CD4-positive, alpha-beta T cell (primary cell): ENCODE measurements around the gene ERN1. TPM values are rescaled to one million over a fixed set of nuclear protein-coding genes. Genes with fewer than 3 reads are reported as not detected.

Experiments
- ATAC-seq: fragments of 200-7000 bp; cut with Tn5 transposase; one replicate; pipeline ENCODE4 v1.10.0; 2022; ENCODE audit warnings: mild to moderate bottlenecking; ENCODE audit not compliant: poor library complexity
- CTCF ChIA-PET: fragments of 350-600 bp; sonication (Branson Sonifier 250); formaldehyde crosslinking; loops from one replicate; lab custom pipeline; 2021; ENCODE audit warnings: antibody characterized with exemption, inconsistent platforms; lab: Charles Lee
- POLR2A ChIA-PET: fragments of 350-600 bp; sonication (Branson Sonifier 250); formaldehyde crosslinking; loops from one replicate; lab custom pipeline; 2021; ENCODE audit warnings: antibody characterized with exemption, inconsistent platforms; lab: Charles Lee
- DNase-seq, 14 experiments: peaks; one replicate each; pipeline ENCODE4 v3.0.0-alpha.2; 2013 to 2020; ENCODE audit warnings: mixed read lengths in 2 of 14
- H3K27ac ChIP-seq, 2 donors: one replicate each; pipeline versions ENCODE4 v1.5.1 to v1.7.0; 2013; ENCODE audit warnings: low read length in 2 of 2, low read depth in 1 of 2, mild to moderate bottlenecking in 1 of 2
- H3K27me3 ChIP-seq, 2 experiments: 1 replicate in 1 of 2; 2 replicates in 1 of 2; pipeline versions ENCODE4 v1.6.1 to v1.7.0; 2013; ENCODE audit warnings: low read length in 2 of 2, control low read depth in 1 of 2, mild to moderate bottlenecking in 1 of 2, moderate library complexity in 1 of 2; ENCODE audit not compliant: insufficient read depth in 2 of 2, control insufficient read depth in 1 of 2
- H3K36me3 ChIP-seq: one replicate; pipeline ENCODE4 v1.6.1; 2013; ENCODE audit warnings: low read length, control low read depth; ENCODE audit not compliant: insufficient read depth
- H3K4me1 ChIP-seq: one replicate; pipeline ENCODE4 v1.6.1; 2013; ENCODE audit warnings: low read length, control low read depth; ENCODE audit not compliant: insufficient read depth
- H3K4me3 ChIP-seq: one replicate; pipeline ENCODE4 v1.5.1; 2013; ENCODE audit warnings: mild to moderate bottlenecking, low read length, moderate library complexity
- H3K9me3 ChIP-seq, 2 experiments: 1 replicate in 1 of 2; 2 replicates in 1 of 2; pipeline versions ENCODE4 v1.6.1 to v1.7.0; 2013; ENCODE audit warnings: low read length in 2 of 2, mild to moderate bottlenecking in 2 of 2, control low read depth in 1 of 2, moderate library complexity in 1 of 2; ENCODE audit not compliant: control insufficient read depth in 1 of 2, insufficient read depth in 1 of 2
- H3K27ac Mint-ChIP-seq: one replicate; pipeline ENCODE4 v1.8.0; 2020; ENCODE audit warnings: mixed read lengths
- H3K27me3 Mint-ChIP-seq: one replicate; pipeline ENCODE4 v1.8.0; 2021; ENCODE audit warnings: mixed read lengths
- H3K36me3 Mint-ChIP-seq: one replicate; pipeline ENCODE4 v1.8.0; 2021; ENCODE audit warnings: low read depth, mixed read lengths
- H3K4me1 Mint-ChIP-seq: one replicate; pipeline ENCODE4 v1.8.0; 2021; ENCODE audit warnings: low read depth, mixed read lengths
- H3K4me3 Mint-ChIP-seq: one replicate; pipeline ENCODE4 v1.8.0; 2020; ENCODE audit warnings: mild to moderate bottlenecking, mixed read lengths
- H3K9me3 Mint-ChIP-seq: one replicate; pipeline ENCODE4 v1.8.0; 2020; ENCODE audit warnings: mixed read lengths
- intact Hi-C, 2 experiments: fragments of 100-400 bp; cut with DNase I in 1 of 2; cut with micrococcal nuclease in 1 of 2; formaldehyde crosslinking; loops; one replicate each; pipeline versions ENCODE4 v1.15.1 to v1.9.0; 2023 to 2025; cut with DNase I, micrococcal nuclease
- total RNA-seq, 174 experiments: library from RNA in 2 of 174; stranded (reverse) in 2 of 174; gene quantifications; one replicate each; pipeline ENCODE4 v1.2.3 and lab custom pipeline; 2021 to 2026
- TF ChIP-seq, protein P1 (sequence below): fragments of 200-600 bp; IDR thresholded peaks from one replicate; pipeline ENCODE4 v1.8.0; 2022; ENCODE audit warnings: antibody characterized with exemption, mild to moderate bottlenecking

The ERN1 gene
- total RNA-seq, 2 experiments from 2014 or later, result 62.7 to 67.8 TPM

GRCh38 chr17:64173646-64174045 lies 43.7 kb upstream of the ERN1 start:
- TF ChIP-seq, protein P1, sequence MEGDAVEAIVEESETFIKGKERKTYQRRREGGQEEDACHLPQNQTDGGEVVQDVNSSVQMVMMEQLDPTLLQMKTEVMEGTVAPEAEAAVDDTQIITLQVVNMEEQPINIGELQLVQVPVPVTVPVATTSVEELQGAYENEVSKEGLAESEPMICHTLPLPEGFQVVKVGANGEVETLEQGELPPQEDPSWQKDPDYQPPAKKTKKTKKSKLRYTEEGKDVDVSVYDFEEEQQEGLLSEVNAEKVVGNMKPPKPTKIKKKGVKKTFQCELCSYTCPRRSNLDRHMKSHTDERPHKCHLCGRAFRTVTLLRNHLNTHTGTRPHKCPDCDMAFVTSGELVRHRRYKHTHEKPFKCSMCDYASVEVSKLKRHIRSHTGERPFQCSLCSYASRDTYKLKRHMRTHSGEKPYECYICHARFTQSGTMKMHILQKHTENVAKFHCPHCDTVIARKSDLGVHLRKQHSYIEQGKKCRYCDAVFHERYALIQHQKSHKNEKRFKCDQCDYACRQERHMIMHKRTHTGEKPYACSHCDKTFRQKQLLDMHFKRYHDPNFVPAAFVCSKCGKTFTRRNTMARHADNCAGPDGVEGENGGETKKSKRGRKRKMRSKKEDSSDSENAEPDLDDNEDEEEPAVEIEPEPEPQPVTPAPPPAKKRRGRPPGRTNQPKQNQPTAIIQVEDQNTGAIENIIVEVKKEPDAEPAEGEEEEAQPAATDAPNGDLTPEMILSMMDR, result no peak
- Mint-ChIP-seq H3K4me1 (no peaks in the 10 kb centered on the region), H3K36me3 (peaks cover 47% of the 10 kb centered on the region), H3K27ac (no peak overlapping the region), H3K27me3 (no peaks in the 10 kb centered on the region), H3K4me3 (no peak overlapping the region), H3K9me3 (no peaks in the 10 kb centered on the region)
- Histone ChIP-seq H3K4me3 (no peak overlapping the region), H3K36me3 (peaks cover 23% of the 10 kb centered on the region), H3K9me3 (no peaks in the 10 kb centered on the region), H3K4me1 (peaks cover 2% of the 10 kb centered on the region), H3K27ac (no peak overlapping the region), H3K27me3 (no peaks in the 10 kb centered on the region)
- ChIA-PET CTCF (no interaction called here), POLR2A (no interaction called here)
- intact Hi-C loops, result no loop called here
- DNase-seq, result no peak
- ATAC-seq, result no peak

DNA sequence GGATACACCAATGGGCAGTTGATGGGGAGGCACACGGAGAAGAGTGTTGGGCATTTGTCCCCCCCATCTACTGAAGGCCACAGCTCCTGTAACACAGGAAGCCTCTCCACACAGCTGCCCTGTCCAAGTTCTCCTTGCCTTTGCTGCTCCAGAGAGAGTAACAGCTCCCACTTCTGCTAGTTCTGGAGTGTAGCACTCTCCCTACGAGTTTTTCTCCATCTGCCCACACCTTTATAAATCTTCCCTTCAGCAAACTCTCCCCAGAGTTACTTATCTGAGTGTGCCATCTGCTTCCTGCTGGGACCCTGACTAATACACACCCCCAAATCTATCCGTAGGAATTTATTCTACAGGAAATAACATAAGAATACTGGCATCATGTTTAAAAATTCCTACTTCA lies 42.6 kb upstream of the ERN1 start:
- H3K36me3 Mint-ChIP-seq, result peaks cover 46% of the 10 kb centered on the region
- TF ChIP-seq, protein P1, result no peak
- DNase-seq (no peak), ATAC-seq (no peak)
- no peak overlapping the region for H3K4me3 Mint-ChIP-seq
- Histone ChIP-seq H3K4me1 (peaks cover 2% of the 10 kb centered on the region), H3K27me3 (no peaks in the 10 kb centered on the region), H3K9me3 (no peaks in the 10 kb centered on the region), H3K4me3 (no peak overlapping the region), H3K36me3 (peaks cover 23% of the 10 kb centered on the region), H3K27ac (no peak overlapping the region)
- H3K27me3 Mint-ChIP-seq, result no peaks in the 10 kb centered on the region
- H3K9me3 Mint-ChIP-seq, result no peaks in the 10 kb centered on the region
- ChIA-PET CTCF (no interaction called here), POLR2A (no interaction called here)
- H3K27ac Mint-ChIP-seq, result no peak overlapping the region
- H3K4me1 Mint-ChIP-seq, result no peaks in the 10 kb centered on the region
- intact Hi-C loops, result no loop called here

- no peaks in the 10 kb centered on the region for H3K27me3 Mint-ChIP-seq
- no peaks in the 10 kb centered on the region for H3K27me3 ChIP-seq
- ATAC-seq (no peak), DNase-seq (no peak)
- CTCF ChIA-PET, result no interaction called here
- H3K4me3 Mint-ChIP-seq, result no peak overlapping the region
- TF ChIP-seq, protein P1, result no peak
- POLR2A ChIA-PET, result no interaction called here
- H3K4me1 ChIP-seq, result peaks cover 2% of the 10 kb centered on the region
- no peaks in the 10 kb centered on the region for H3K9me3 ChIP-seq
- peaks cover 13% of the 10 kb centered on the region for H3K36me3 ChIP-seq
- intact Hi-C loops, result no loop called here
- peaks cover 60% of the 10 kb centered on the region for H3K36me3 Mint-ChIP-seq
- no peaks in the 10 kb centered on the region for H3K4me1 Mint-ChIP-seq
- no peak overlapping the region for H3K4me3 ChIP-seq
- H3K9me3 Mint-ChIP-seq, result no peaks in the 10 kb centered on the region
- no peak overlapping the region for H3K27ac ChIP-seq
- no peak overlapping the region for H3K27ac Mint-ChIP-seq
Measured at GRCh38 chr17:64171041-64171440, 41.1 kb upstream of the ERN1 start.
